ENCODE data around the gene CD2AP.

- TF ChIP-seq CTCF (IDR thresholded peaks at IDR 0.05; ENCODE audit: poor library complexity) (no peak), EZH2phosphoT487 (IDR thresholded peaks at IDR 0.05; ENCODE audit: low read depth, severe bottlenecking, unreplicated experiment) (no peak)
Observed at GRCh38 chr6:47648031-47648430, 170.4 kb downstream of the CD2AP start.
